GM18507 (cell line): ENCODE results near the gene CAMTA1.

ENCODE experiments used
- DNase-seq: peaks from one replicate; pipeline ENCODE4 v3.0.0; 2011; ENCODE audit warnings: low read depth; ENCODE audit not compliant: insufficient read length; ENCODE audit errors: extremely low spot score
- FAIRE-seq: peaks from 2 replicates; lab custom pipeline; 2011; peaks lifted over from hg19 to GRCh38; lab: Jason Lieb, UNC

CAMTA1 gene

GRCh38 chr1:7538033-7538432 lies 752.8 kb downstream of the CAMTA1 start:
- DNase-seq: no peak
- FAIRE-seq: no peak

GRCh38 chr1:7538849-7539768 lies 753.9 kb downstream of the CAMTA1 start:
- DNase-seq: no peak
- no peak for FAIRE-seq

GRCh38 chr1:7539769-7540175 lies 754.5 kb downstream of the CAMTA1 start:
- DNase-seq: no peak
- no peak for FAIRE-seq

- FAIRE-seq: no peak
- no peak for DNase-seq
These were observed 755.6 kb downstream of the CAMTA1 start for GRCh38 chr1:7540816-7541215.

- DNase-seq (no peak), FAIRE-seq (no peak)
These were observed 756.4 kb downstream of the CAMTA1 start for GRCh38 chr1:7541629-7542028.

- FAIRE-seq (no peak), DNase-seq (no peak)
These were observed 758.5 kb downstream of the CAMTA1 start for GRCh38 chr1:7543718-7544090.

GRCh38 chr1:7549277-7550161 lies 764.3 kb downstream of the CAMTA1 start:
- no peak for FAIRE-seq
- peak; percentile 14 for DNase-seq

- FAIRE-seq (no peak), DNase-seq (no peak)
These were observed 765.1 kb downstream of the CAMTA1 start for GRCh38 chr1:7550261-7550865.

- DNase-seq: no peak
- FAIRE-seq: no peak
These were observed 765.7 kb downstream of the CAMTA1 start for GRCh38 chr1:7550981-7551380.

GRCh38 chr1:7551442-7551841 lies 766.2 kb downstream of the CAMTA1 start:
- FAIRE-seq (no peak), DNase-seq (no peak)

GRCh38 chr1:7552402-7552801 lies 767.1 kb downstream of the CAMTA1 start:
- no peak for FAIRE-seq
- no peak for DNase-seq

- FAIRE-seq: no peak
- DNase-seq: no peak
These were observed 767.9 kb downstream of the CAMTA1 start for GRCh38 chr1:7553042-7553690.

GRCh38 chr1:7554385-7555235 lies 769.4 kb downstream of the CAMTA1 start:
- no peak for DNase-seq
- no peak for FAIRE-seq

GRCh38 chr1:7555391-7556185 lies 770.3 kb downstream of the CAMTA1 start:
- DNase-seq (no peak), FAIRE-seq (no peak)

- no peak for DNase-seq
- no peak for FAIRE-seq
These were observed 772.1 kb downstream of the CAMTA1 start for GRCh38 chr1:7557301-7557891.

- DNase-seq: no peak
- no peak for FAIRE-seq
These were observed 772.8 kb downstream of the CAMTA1 start for GRCh38 chr1:7558041-7558461.

- FAIRE-seq (no peak), DNase-seq (no peak)
These were observed 773.2 kb downstream of the CAMTA1 start for GRCh38 chr1:7558481-7558880.
